Heart left ventricle (tissue), 16 donors: Measurements from ENCODE around the gene SLC16A7. TPM values are rescaled to one million over a fixed set of nuclear protein-coding genes. Genes with fewer than 3 reads are reported as not detected.
A peak's percentile ranks its signal among the peaks of the same experiment; 100 is the strongest.

Experiments used
- ATAC-seq, 4 donors: fragments of 200-7000 bp; cut with Tn5 transposase; one replicate each; pipeline ENCODE4 v1.9.1; 2020 to 2022; ENCODE audit warnings: moderate library complexity in 4 of 4, mild to moderate bottlenecking in 3 of 4, moderate number of reproducible peaks in 1 of 4
- DNase-seq, 5 donors: peaks; one replicate each; pipeline ENCODE4 v3.0.0-alpha.2; 2020
- H3K27ac ChIP-seq, 12 donors: fragments of 200-600 bp; sonication (generic) in 4 of 12; one replicate each; pipeline versions ENCODE4 v1.5.0 to v1.8.0; 2016 to 2022; ENCODE audit warnings: mild to moderate bottlenecking in 2 of 12
- H3K27me3 ChIP-seq, 9 donors: fragments of 200-600 bp; sonication (generic) in 2 of 9; one replicate each; pipeline versions ENCODE4 v1.5.1 to v1.8.0; 2016 to 2022; ENCODE audit warnings: mild to moderate bottlenecking in 3 of 9
- H3K36me3 ChIP-seq, 9 donors: fragments of 200-600 bp; sonication (generic) in 2 of 9; one replicate each; pipeline versions ENCODE4 v1.5.0 to v1.8.0; 2018 to 2022; ENCODE audit warnings: mild to moderate bottlenecking in 2 of 9
- H3K4me1 ChIP-seq, 12 donors: fragments of 200-600 bp; sonication (generic) in 4 of 12; one replicate each; pipeline versions ENCODE4 v1.5.0 to v1.8.0; 2016 to 2022; ENCODE audit warnings: mild to moderate bottlenecking in 3 of 12
- H3K4me3 ChIP-seq, 12 donors: fragments of 200-600 bp; sonication (generic) in 4 of 12; one replicate each; pipeline versions ENCODE4 v1.5.0 to v1.8.0; 2017 to 2022; ENCODE audit warnings: mild to moderate bottlenecking in 9 of 12, moderate library complexity in 4 of 12
- H3K9me3 ChIP-seq, 12 donors: fragments of 200-600 bp; sonication (generic) in 4 of 12; one replicate each; pipeline versions ENCODE4 v1.5.0 to v1.8.0; 2016 to 2022; ENCODE audit warnings: mild to moderate bottlenecking in 1 of 12
- CTCF ChIP-seq, 12 donors: fragments of 200-600 bp; sonication (generic) in 4 of 12; IDR thresholded peaks; one replicate each; pipeline versions ENCODE4 v1.5.0 to v1.8.0; 2018 to 2022; ENCODE audit warnings: antibody characterized with exemption in 12 of 12, mild to moderate bottlenecking in 5 of 12
- POLR2A ChIP-seq, 2 donors: fragments of 450-650 bp; IDR thresholded peaks; one replicate each; pipeline ENCODE4 v1.6.1; 2017; ENCODE audit warnings: antibody characterized with exemption in 2 of 2, mild to moderate bottlenecking in 2 of 2, moderate library complexity in 2 of 2
- WGBS, 4 donors: extraction: QIAGEN DNeasy Blood & Tissue Kit in 2 of 4; methylation state at CpG; one replicate each; pipeline versions ENCODE4 v1.1.5 to v1.1.7; 2013 to 2018; 5-methylcytosine and 5-hydroxymethylcytosine counted together
- intact Hi-C, 10 donors: fragments of 100-400 bp; cut with DNase I; formaldehyde crosslinking; loops; one replicate each; pipeline versions ENCODE4 v1.11.1 to v1.14.2; 2022
- polyA plus RNA-seq, 2 donors: library from polyadenylated mRNA; stranded (reverse); fragments of 200-250 nt; gene quantifications; one replicate each; pipeline ENCODE4 v1.2.3, GENCODE V29; 2013
- total RNA-seq, 9 donors: library from RNA; depleted of rRNA in 2 of 9; stranded (reverse); fragments of >200 nt in 2 of 9; fragmentation: NEBNext Ultra II Directional in 3 of 9; extraction: Animal tissue kit (Norgen Biotek cat#: 25700) in 3 of 9; gene quantifications; one replicate each; pipeline versions ENCODE4 v1.1.0 to v1.2.4, GENCODE V29; 2016 to 2023
- donor health status: ischemic (EF 13 %, LVEDD 7.1; RV severe dilation, severe dysfunction).
- donor health status: healthy with polysubstance abuse.
- donor health status: DM: no; HTN: yes; CAD: no.
- donor health status: DM: no; HTN: no; CAD: no.
- donor health status: ischemic (EF 25% LVEDD 6.9; RV normal size, moderate dysfunction).
- donor health status: ischemic (EF 25% LVEDD 5.7; RV mildly dilated, moderate dysfunction).
- donor health status: healthy.
- donor health status: DM: yes; HTN: yes; CAD: no.
- donor health status: ischemic (EF 35%, LVEDD 5.7; RV mildly dilated, moderate dysfunction).
- donor health status: nonischemic (EF 11% LVEDD 7.7; RV severe dilation, severe dysfunction).
- donor health status: DM: yes; HTN: yes; CAD: no.
- donor health status: PGD.
- donor health status: ischemic (EF 29% LVEDD 5.4; RV normal size, mild dysfunction).
- donor health status: nonischemic (EF 23%, LVEDD 6.1; RV moderate dilation, normal function).

SLC16A7 gene
- total and polyA plus RNA-seq, 11 donors = 18.4 to 227 (median 121) TPM

- H3K4me3 ChIP-seq = peak overlapping the region in 11 of 12 donors; percentile 2 to 55 (median 48)
- H3K4me1 ChIP-seq = peaks cover 0 to 8% (median 0%) of the 10 kb centered on the region in 12 donors
- H3K36me3 ChIP-seq = no peaks in the 10 kb centered on the region
- peak overlapping the region; percentile 27 to 82 (median 70) for H3K27ac ChIP-seq
- no peaks in the 10 kb centered on the region for H3K27me3 ChIP-seq
- intact Hi-C loops = loop anchor here in 3 of 10 donors (2.0 to 10.0 kb wide), 3 partner anchors 51 to 69 kb away; partner anchors contain the start of gene SLC16A7 (in 2 of the 3)
- peaks cover 0 to 17% (median 0%) of the 10 kb centered on the region in 12 donors for H3K9me3 ChIP-seq
- TF ChIP-seq CTCF (IDR thresholded peaks at IDR 0.05) (no peak), POLR2A (IDR thresholded peaks at IDR 0.05) (no peak)
- DNase-seq = no peak
- no peak for ATAC-seq
- WGBS, 4 donors = 28 to 44% (median 40%) methylated on average over 2 of the region's 2 CpGs
These were observed 69.9 kb downstream of the SLC16A7 start for GRCh38 chr12:59665701-59666100.

- H3K4me3 ChIP-seq = no peak overlapping the region
- no peaks in the 10 kb centered on the region for H3K27me3 ChIP-seq
- intact Hi-C loops = loop anchor here in 2 of 10 donors (5.0 to 10.0 kb wide), 2 partner anchors 54 to 71 kb away; partner anchors contain the start of gene SLC16A7 (in 1 of the 2)
- WGBS, 4 donors = 71 to 88% (median 82%) methylated on average over 2 of the region's 2 CpGs
- H3K27ac ChIP-seq = peak overlapping the region in 1 of 12 donors; percentile 9
- ATAC-seq (no peak), DNase-seq (no peak)
- H3K9me3 ChIP-seq = peaks cover 0 to 17% (median 0%) of the 10 kb centered on the region in 12 donors
- H3K4me1 ChIP-seq = peaks cover 0 to 18% (median 0%) of the 10 kb centered on the region in 12 donors
- TF ChIP-seq CTCF (IDR thresholded peaks at IDR 0.05) (no peak), POLR2A (IDR thresholded peaks at IDR 0.05) (no peak)
- no peaks in the 10 kb centered on the region for H3K36me3 ChIP-seq
These were observed 72.8 kb downstream of the SLC16A7 start for GRCh38 chr12:59668674-59669073.

GRCh38 chr12:59672273-59672672 is 76.4 kb downstream of the SLC16A7 start:
- no peak for ATAC-seq
- peaks cover 0 to 9% (median 0%) of the 10 kb centered on the region in 12 donors for H3K9me3 ChIP-seq
- no peak for DNase-seq
- no peaks in the 10 kb centered on the region for H3K27me3 ChIP-seq
- H3K4me1 ChIP-seq = peaks cover 0 to 22% (median 2%) of the 10 kb centered on the region in 12 donors
- no peak overlapping the region for H3K27ac ChIP-seq
- no peak overlapping the region for H3K4me3 ChIP-seq
- peaks cover 0 to 7% (median 0%) of the 10 kb centered on the region in 9 donors for H3K36me3 ChIP-seq
- intact Hi-C loops = no loop called here
- WGBS, 4 donors = 59 to 86% (median 65%) methylated on average over 2 of the region's 2 CpGs
- TF ChIP-seq POLR2A (IDR thresholded peaks at IDR 0.05) = no peak
- TF ChIP-seq CTCF (IDR thresholded peaks at IDR 0.05) = no peak

- H3K4me1 ChIP-seq = peaks cover 0 to 36% (median 4%) of the 10 kb centered on the region in 12 donors
These were observed 79.6 kb downstream of the SLC16A7 start for GRCh38 chr12:59675461-59675860.

More at GRCh38 chr12:59675461-59675860, 79.6 kb downstream of the SLC16A7 start:
- WGBS, 4 donors = 59 to 75% (median 65%) methylated on average over 1 of the region's 1 CpG
- ATAC-seq (no peak), DNase-seq (no peak)
- Histone ChIP-seq H3K4me3 (no peak overlapping the region), H3K9me3 (peaks cover 0 to 3% (median 0%) of the 10 kb centered on the region in 12 donors), H3K36me3 (peaks cover 0 to 10% (median 0%) of the 10 kb centered on the region in 9 donors), H3K27ac (no peak overlapping the region), H3K27me3 (no peaks in the 10 kb centered on the region)
- TF ChIP-seq CTCF (IDR thresholded peaks at IDR 0.05) = no peak
- no peak for TF ChIP-seq POLR2A (IDR thresholded peaks at IDR 0.05)
- intact Hi-C loops = no loop called here
